ENCODE results near the gene CRHBP.

DNA sequence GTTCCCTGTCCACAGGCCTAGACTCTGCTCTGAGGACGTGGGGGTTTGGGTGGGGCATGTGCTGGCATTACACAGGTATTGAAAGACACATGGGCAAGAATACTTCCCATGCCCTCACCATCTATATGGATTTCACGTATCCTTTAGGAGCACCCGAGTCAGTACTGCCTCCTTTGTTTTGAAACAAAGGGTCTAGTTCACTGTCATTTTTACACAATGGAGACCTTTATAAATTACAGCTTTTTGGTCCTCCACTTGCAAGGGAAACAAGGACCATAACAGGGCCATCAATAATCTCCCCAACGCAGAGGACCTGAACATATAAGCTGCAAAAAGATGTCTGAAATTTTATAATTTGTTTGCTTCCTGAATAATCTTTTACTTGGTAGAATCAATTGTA is 24.9 kb upstream of the CRHBP start:
- TF ChIP-seq MYC (IDR thresholded peaks at IDR 0.05; ENCODE audit: low read depth, low read length) (no peak), EZH2 (IDR thresholded peaks at IDR 0.05; ENCODE audit: borderline replicate concordance, low read depth, low read length, severe bottlenecking) (no peak), POLR2AphosphoS5 (IDR thresholded peaks at IDR 0.05; ENCODE audit: insufficient read depth, low read depth, low read length) (no peak), CTCF (IDR thresholded peaks at IDR 0.05; ENCODE audit: extremely low read depth in 1 of 2, insufficient read depth in 1 of 2, low read depth in 1 of 2, low read length in 2 of 2) (no peak), POLR2A (IDR thresholded peaks at IDR 0.05; ENCODE audit: low read depth, low read length) (no peak), GATA2 (IDR thresholded peaks at IDR 0.05; ENCODE audit: insufficient read depth, insufficient read length, low read depth, low read length) (no peak), JUN (IDR thresholded peaks at IDR 0.05; ENCODE audit: borderline replicate concordance, insufficient read depth, insufficient read length, low read depth) (no peak), MAX (IDR thresholded peaks at IDR 0.05; ENCODE audit: insufficient read depth, insufficient read length) (no peak)
